Large intestine (tissue), 12 donors: Measurements from ENCODE around the gene ATR. TPM values are rescaled to one million over a fixed set of nuclear protein-coding genes. Genes with fewer than 3 reads are reported as not detected.

Experiments used
- DNase-seq, 2 donors: peaks; one replicate each; pipeline versions ENCODE4 v3.0.0 to v3.0.0-alpha.2; 2013
- H3K27ac ChIP-seq: one replicate; pipeline ENCODE4 v1.5.1; 2013; ENCODE audit warnings: low read length
- H3K27me3 ChIP-seq: 2 replicates; pipeline ENCODE4 v1.6.1; 2013; ENCODE audit warnings: low read length; ENCODE audit not compliant: control insufficient read depth, insufficient read depth
- H3K36me3 ChIP-seq: 2 replicates; pipeline ENCODE4 v1.6.1; 2013; ENCODE audit warnings: low read length; ENCODE audit not compliant: control insufficient read depth, insufficient read depth
- H3K4me1 ChIP-seq: one replicate; pipeline ENCODE4 v1.6.1; 2013; ENCODE audit warnings: low read length; ENCODE audit not compliant: control insufficient read depth, insufficient read depth
- H3K4me3 ChIP-seq: one replicate; pipeline ENCODE4 v1.5.1; 2013; ENCODE audit warnings: low read length
- H3K9me3 ChIP-seq: one replicate; pipeline ENCODE4 v1.6.1; 2013; ENCODE audit warnings: mild to moderate bottlenecking, low read depth, low read length, moderate library complexity; ENCODE audit not compliant: control insufficient read depth
- WGBS: methylation state at CpG from one replicate; pipeline ENCODE4 v1.1.5; 2013; ENCODE audit warnings: low lambda C conversion rate; ENCODE audit not compliant: insufficient coverage; 5-methylcytosine and 5-hydroxymethylcytosine counted together
- long read RNA-seq, 11 donors: transcript quantifications; one replicate each; lab custom pipeline, GENCODE V29; 2026
- polyA plus RNA-seq: library from polyadenylated mRNA; unstranded; fragments of 120-200 nt; gene quantifications from one replicate; pipeline ENCODE4 v1.2.1, GENCODE V29; 2013

The ATR gene
- 18.6 TPM for polyA plus RNA-seq
- long read RNA-seq, donor 1, result 0 reads
- long read RNA-seq, donor 2, result 0 reads
- long read RNA-seq, donor 3, result 0 reads
- long read RNA-seq, donor 4, result 0 reads
- long read RNA-seq, donor 5, result 0 reads
- long read RNA-seq, donor 6, result 0 reads
- long read RNA-seq, donor 7, partial matches to known transcripts, result 5 of 5 reads
- long read RNA-seq, donor 7, other reads (novel, unspliced or antisense), result 0 of 5 reads
- long read RNA-seq, donor 8, partial matches to known transcripts, result 8 of 8 reads
- long read RNA-seq, donor 8, other reads (novel, unspliced or antisense), result 0 of 8 reads
- long read RNA-seq, donor 9, result 0 reads
- long read RNA-seq, donor 10, result 0 reads
- long read RNA-seq, donor 11, result 0 reads

- Histone ChIP-seq H3K27me3 (no peaks in the 10 kb centered on the region), H3K9me3 (no peaks in the 10 kb centered on the region), H3K27ac (peak within 1 kb of the TSS; percentile 89), H3K36me3 (no peaks in the 10 kb centered on the region), H3K4me3 (peak within 1 kb of the TSS; percentile 73), H3K4me1 (no peaks in the 10 kb centered on the region)
- WGBS, result no CpG with 5 or more reads among the region's 65 CpGs
- peak; percentile 96 to 99 for DNase-seq
Measured at GRCh38 chr3:142578329-142579223, at the start of gene ATR. ATR (minus strand) TSS chr3:142578733; CDS start chr3:142578704, 29 bp downstream.

GRCh38 chr3:142626971-142627370, 48.4 kb upstream of the ATR start:
- no peak overlapping the region for H3K27ac ChIP-seq
- H3K4me1 ChIP-seq, result peaks cover 13% of the 10 kb centered on the region
- H3K27me3 ChIP-seq, result no peaks in the 10 kb centered on the region
- H3K9me3 ChIP-seq, result no peaks in the 10 kb centered on the region
- no peak overlapping the region for H3K4me3 ChIP-seq
- H3K36me3 ChIP-seq, result no peaks in the 10 kb centered on the region
- DNase-seq, result no peak

- Histone ChIP-seq H3K36me3 (no peaks in the 10 kb centered on the region), H3K4me1 (peaks cover 17% of the 10 kb centered on the region), H3K9me3 (no peaks in the 10 kb centered on the region), H3K27ac (no peak overlapping the region), H3K4me3 (no peak overlapping the region), H3K27me3 (no peaks in the 10 kb centered on the region)
- DNase-seq, result no peak
- no CpG with 5 or more reads among the region's 2 CpGs for WGBS
Measured at GRCh38 chr3:142625153-142625440, 46.6 kb upstream of the ATR start.

GRCh38 chr3:142624341-142625152, 46.0 kb upstream of the ATR start:
- no CpG with 5 or more reads among the region's 2 CpGs for WGBS
- Histone ChIP-seq H3K4me3 (no peak overlapping the region), H3K9me3 (no peaks in the 10 kb centered on the region), H3K27ac (no peak overlapping the region), H3K27me3 (no peaks in the 10 kb centered on the region), H3K36me3 (no peaks in the 10 kb centered on the region), H3K4me1 (peaks cover 17% of the 10 kb centered on the region)
- DNase-seq, result no peak

DNA sequence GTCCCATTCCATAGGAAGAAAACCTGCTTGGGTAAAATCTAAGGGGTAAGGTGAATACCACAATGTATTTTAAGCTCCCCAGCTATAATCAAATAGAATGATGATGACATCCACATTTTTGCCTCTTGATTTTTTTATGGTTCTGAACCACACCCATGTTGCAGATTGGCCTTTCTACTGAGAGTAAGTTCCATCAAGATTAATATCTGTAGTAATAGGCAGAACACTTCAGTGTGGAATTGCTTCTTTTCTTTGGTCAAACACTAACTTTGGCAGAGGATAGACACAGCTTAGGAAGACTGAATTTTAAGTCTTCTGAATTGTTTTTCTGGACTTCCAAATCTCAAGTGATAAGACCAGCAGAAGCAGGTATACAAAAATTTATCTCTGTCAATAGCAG, 44.7 kb upstream of the ATR start:
- peak; percentile 50 to 77 for DNase-seq
- H3K4me1 ChIP-seq, result peaks cover 17% of the 10 kb centered on the region
- no peaks in the 10 kb centered on the region for H3K27me3 ChIP-seq
- no peaks in the 10 kb centered on the region for H3K36me3 ChIP-seq
- no peaks in the 10 kb centered on the region for H3K9me3 ChIP-seq
- no peak overlapping the region for H3K27ac ChIP-seq
- H3K4me3 ChIP-seq, result no peak overlapping the region

GRCh38 chr3:142622405-142622804, 43.9 kb upstream of the ATR start:
- WGBS, result no CpG with 5 or more reads among the region's 2 CpGs
- H3K27ac ChIP-seq, result no peak overlapping the region

GRCh38 chr3:142618917-142619461, 40.5 kb upstream of the ATR start:
- Histone ChIP-seq H3K36me3 (no peaks in the 10 kb centered on the region), H3K9me3 (no peaks in the 10 kb centered on the region), H3K4me3 (no peak overlapping the region), H3K4me1 (peaks cover 30% of the 10 kb centered on the region), H3K27me3 (no peaks in the 10 kb centered on the region), H3K27ac (peak overlapping the region; percentile 4)
- peak in 1 of 2 donors; percentile 69 for DNase-seq
- WGBS, result no CpG with 5 or more reads among the region's 3 CpGs

More at GRCh38 chr3:142622405-142622804, 43.9 kb upstream of the ATR start:
- Histone ChIP-seq H3K27me3 (no peaks in the 10 kb centered on the region), H3K9me3 (no peaks in the 10 kb centered on the region), H3K4me3 (no peak overlapping the region), H3K4me1 (peaks cover 17% of the 10 kb centered on the region), H3K36me3 (no peaks in the 10 kb centered on the region)
- peak; percentile 54 to 84 for DNase-seq

DNA sequence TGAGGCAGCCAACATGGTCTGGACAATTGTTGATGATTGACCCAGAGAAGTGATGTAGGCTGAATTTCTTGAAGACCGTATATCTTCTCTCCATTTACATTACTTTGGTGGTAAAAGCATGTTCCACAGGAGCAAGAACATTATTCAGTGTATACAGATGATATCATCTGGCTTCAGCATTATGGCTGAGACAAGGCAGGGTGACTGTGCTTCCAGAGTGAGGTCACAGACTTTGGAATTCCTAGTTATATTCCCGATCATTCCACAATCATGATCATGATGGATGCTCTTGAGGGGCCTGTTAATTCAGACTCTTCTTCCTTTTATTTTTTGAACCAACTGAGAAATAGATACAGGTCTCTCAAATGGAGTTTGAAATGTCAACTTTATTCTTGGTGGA, 36.6 kb upstream of the ATR start:
- Histone ChIP-seq H3K4me1 (peaks cover 21% of the 10 kb centered on the region), H3K27ac (no peak overlapping the region), H3K36me3 (no peaks in the 10 kb centered on the region), H3K27me3 (no peaks in the 10 kb centered on the region), H3K9me3 (no peaks in the 10 kb centered on the region), H3K4me3 (no peak overlapping the region)
- WGBS, result no CpG with 5 or more reads among the region's 2 CpGs
- no peak for DNase-seq

- no CpG with 5 or more reads among the region's 2 CpGs for WGBS
- Histone ChIP-seq H3K9me3 (no peaks in the 10 kb centered on the region), H3K4me3 (no peak overlapping the region), H3K36me3 (no peaks in the 10 kb centered on the region), H3K27ac (peak overlapping the region; percentile 0), H3K4me1 (peaks cover 21% of the 10 kb centered on the region), H3K27me3 (no peaks in the 10 kb centered on the region)
- DNase-seq, result no peak
Measured at GRCh38 chr3:142614059-142614626, 35.6 kb upstream of the ATR start.

GRCh38 chr3:142613491-142613890, 35.0 kb upstream of the ATR start:
- peak; percentile 64 to 89 for DNase-seq
- H3K4me3 ChIP-seq, result no peak overlapping the region
- H3K4me1 ChIP-seq, result peaks cover 22% of the 10 kb centered on the region
- H3K36me3 ChIP-seq, result no peaks in the 10 kb centered on the region
- H3K27me3 ChIP-seq, result no peaks in the 10 kb centered on the region
- no peaks in the 10 kb centered on the region for H3K9me3 ChIP-seq
- WGBS, result no CpG with 5 or more reads among the region's 1 CpG
- peak overlapping the region; percentile 10 for H3K27ac ChIP-seq
